ENCODE data around the gene ELAVL4. TPM values are rescaled to one million over a fixed set of nuclear protein-coding genes. Genes with fewer than 3 reads are reported as not detected.

ELAVL4 gene
- total RNA-seq, 2 experiments from 2014 or later, result not detected

GRCh38 chr1:50139339-50140181 lies 30.8 kb downstream of the ELAVL4 start:
- no peak for TF ChIP-seq CTCF (IDR thresholded peaks at IDR 0.05)
- no peaks in the 10 kb centered on the region for H3K27me3 ChIP-seq (ENCODE audit: control insufficient read depth in 1 of 2, insufficient read depth in 2 of 2, low read length in 2 of 2)
- H3K4me3 Mint-ChIP-seq, result no peak overlapping the region
- CTCF ChIA-PET, result no interaction called here
- intact Hi-C loops (cut with DNase I, micrococcal nuclease), result no loop called here
- ATAC-seq (ENCODE audit: poor library complexity) (no peak), DNase-seq (no peak)
- no peaks in the 10 kb centered on the region for H3K36me3 ChIP-seq (ENCODE audit: insufficient read depth, low read length)
- no peaks in the 10 kb centered on the region for H3K4me1 Mint-ChIP-seq (ENCODE audit: low read depth)
- peaks cover 4% of the 10 kb centered on the region for H3K27me3 Mint-ChIP-seq
- no peaks in the 10 kb centered on the region for H3K36me3 Mint-ChIP-seq (ENCODE audit: low read depth)
- no peaks in the 10 kb centered on the region for H3K4me1 ChIP-seq (ENCODE audit: insufficient read depth, low read length)
- H3K9me3 ChIP-seq (ENCODE audit: control insufficient read depth in 1 of 2, insufficient read depth in 1 of 2, low read length in 2 of 2), result no peaks in the 10 kb centered on the region
- POLR2A ChIA-PET, result no interaction called here
- no peak overlapping the region for H3K4me3 ChIP-seq (ENCODE audit: low read length)
- H3K9me3 Mint-ChIP-seq, result no peaks in the 10 kb centered on the region
- H3K27ac Mint-ChIP-seq, result no peak overlapping the region
- no peak overlapping the region for H3K27ac ChIP-seq (ENCODE audit: low read depth in 1 of 2, low read length in 2 of 2)

- ATAC-seq (ENCODE audit: poor library complexity) (no peak), DNase-seq (no peak)
- no peak overlapping the region for H3K4me3 Mint-ChIP-seq
- H3K36me3 ChIP-seq (ENCODE audit: insufficient read depth, low read length), result no peaks in the 10 kb centered on the region
- peaks cover 4% of the 10 kb centered on the region for H3K27me3 Mint-ChIP-seq
- ChIA-PET POLR2A (no interaction called here), CTCF (no interaction called here)
- intact Hi-C loops (cut with DNase I, micrococcal nuclease), result no loop called here
- no peaks in the 10 kb centered on the region for H3K36me3 Mint-ChIP-seq (ENCODE audit: low read depth)
- H3K9me3 ChIP-seq (ENCODE audit: control insufficient read depth in 1 of 2, insufficient read depth in 1 of 2, low read length in 2 of 2), result no peaks in the 10 kb centered on the region
- no peaks in the 10 kb centered on the region for H3K4me1 ChIP-seq (ENCODE audit: insufficient read depth, low read length)
- no peaks in the 10 kb centered on the region for H3K9me3 Mint-ChIP-seq
- TF ChIP-seq CTCF (IDR thresholded peaks at IDR 0.05), result no peak
- H3K4me3 ChIP-seq (ENCODE audit: low read length), result no peak overlapping the region
- no peaks in the 10 kb centered on the region for H3K4me1 Mint-ChIP-seq (ENCODE audit: low read depth)
- H3K27ac Mint-ChIP-seq, result no peak overlapping the region
- no peak overlapping the region for H3K27ac ChIP-seq (ENCODE audit: low read depth in 1 of 2, low read length in 2 of 2)
- no peaks in the 10 kb centered on the region for H3K27me3 ChIP-seq (ENCODE audit: control insufficient read depth in 1 of 2, insufficient read depth in 2 of 2, low read length in 2 of 2)
Measured at GRCh38 chr1:50140182-50140447, 31.4 kb downstream of the ELAVL4 start.

- no peaks in the 10 kb centered on the region for H3K36me3 Mint-ChIP-seq (ENCODE audit: low read depth)
- ChIA-PET POLR2A (no interaction called here), CTCF (no interaction called here)
- H3K27ac Mint-ChIP-seq, result no peak overlapping the region
- ATAC-seq (ENCODE audit: poor library complexity), result no peak
- no peak for TF ChIP-seq CTCF (IDR thresholded peaks at IDR 0.05)
- H3K9me3 Mint-ChIP-seq, result no peaks in the 10 kb centered on the region
- Histone ChIP-seq H3K27me3 (ENCODE audit: control insufficient read depth in 1 of 2, insufficient read depth in 2 of 2, low read length in 2 of 2) (no peaks in the 10 kb centered on the region), H3K9me3 (ENCODE audit: control insufficient read depth in 1 of 2, insufficient read depth in 1 of 2, low read length in 2 of 2) (no peaks in the 10 kb centered on the region), H3K27ac (ENCODE audit: low read depth in 1 of 2, low read length in 2 of 2) (no peak overlapping the region), H3K4me3 (ENCODE audit: low read length) (no peak overlapping the region), H3K4me1 (ENCODE audit: insufficient read depth, low read length) (no peaks in the 10 kb centered on the region), H3K36me3 (ENCODE audit: insufficient read depth, low read length) (no peaks in the 10 kb centered on the region)
- no peaks in the 10 kb centered on the region for H3K4me1 Mint-ChIP-seq (ENCODE audit: low read depth)
- DNase-seq, result no peak
- peaks cover 4% of the 10 kb centered on the region for H3K27me3 Mint-ChIP-seq
- intact Hi-C loops (cut with DNase I, micrococcal nuclease), result no loop called here
- H3K4me3 Mint-ChIP-seq, result no peak overlapping the region
Measured at GRCh38 chr1:50147191-50147850, 38.6 kb downstream of the ELAVL4 start.
